Stimulated activated CD4-positive, alpha-beta T cell treated with anti-CD3 and anti-CD28 coated beads, Interleukin-2, amount 100 ng/mL, for 48 hours (primary cell): ENCODE measurements around the gene LMTK3.

ENCODE experiments used
- DNase-seq, 2 donors: peaks; one replicate each; pipeline ENCODE4 v3.0.0-alpha.2; 2020

The LMTK3 gene

DNA sequence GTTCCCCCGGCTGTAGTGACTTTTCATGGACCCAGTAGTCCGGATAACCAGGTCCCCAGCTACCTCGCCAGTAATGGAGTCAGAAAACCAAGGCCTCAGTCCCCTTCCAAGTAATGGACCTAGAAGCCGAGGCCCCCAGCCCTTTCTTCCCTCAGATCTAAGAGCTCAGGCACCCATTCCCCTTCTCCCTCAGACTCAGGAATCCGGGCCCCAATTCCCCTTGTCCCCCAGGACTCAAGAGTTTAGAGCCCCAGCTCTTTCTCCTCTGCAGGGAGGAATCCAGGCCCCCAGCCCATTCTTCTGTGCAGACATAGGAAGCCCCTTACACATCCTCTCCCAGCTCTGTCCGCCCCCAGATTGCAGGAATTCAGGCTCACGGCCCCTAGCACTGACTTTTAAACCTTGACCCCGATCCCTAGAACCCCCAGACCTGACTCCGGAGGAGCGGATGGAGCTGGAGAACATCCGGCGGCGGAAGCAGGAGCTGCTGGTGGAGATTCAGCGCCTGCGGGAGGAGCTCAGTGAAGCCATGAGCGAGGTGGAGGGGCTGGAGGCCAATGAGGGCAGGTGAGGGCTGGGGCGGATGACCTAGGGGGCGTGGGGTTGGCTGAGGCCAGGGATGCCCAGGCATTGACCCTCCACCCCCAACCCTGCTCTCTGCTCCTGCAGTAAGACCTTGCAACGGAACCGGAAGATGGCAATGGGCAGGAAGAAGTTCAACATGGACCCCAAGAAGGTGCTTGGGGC, 41.5 kb downstream of the LMTK3 start:
- no peak for DNase-seq

DNA sequence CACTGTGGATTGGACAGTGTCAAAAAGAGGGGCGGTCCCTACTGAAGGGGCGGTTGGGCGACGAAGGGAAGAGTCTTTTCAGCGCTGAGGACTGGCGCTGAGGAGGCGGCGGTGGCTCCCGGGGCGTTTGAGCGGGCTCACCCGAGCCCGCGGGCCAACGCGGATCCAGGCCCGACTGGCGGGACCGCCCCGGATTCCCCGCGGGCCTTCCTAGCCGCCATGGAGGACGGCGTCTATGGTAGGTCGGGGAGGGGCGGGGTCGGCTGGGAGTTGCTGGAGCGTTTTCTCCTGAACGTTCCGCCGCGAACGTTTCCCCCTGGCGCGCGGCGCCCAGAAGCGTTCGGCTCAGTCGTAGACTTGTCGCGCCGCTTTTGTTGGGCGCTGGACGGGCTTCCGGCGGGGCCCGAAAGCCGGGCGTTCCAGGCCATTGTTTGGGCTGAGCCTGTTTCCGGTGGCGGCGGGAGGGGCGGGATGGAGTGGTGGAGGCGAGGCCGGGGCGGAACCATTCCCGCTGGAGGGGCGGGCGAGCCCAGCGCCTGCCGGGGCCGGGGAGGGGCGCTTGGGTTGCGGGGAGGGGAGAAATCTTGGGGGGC, 42.2 kb downstream of the LMTK3 start, which contains the start of gene CYTH2:
TSS of gene CYTH2 (plus strand) at position 81 of the 593 bp plus-strand sequence. CDS start at position 220, 139 bp downstream.
- DNase-seq: peak; percentile 67 to 75

DNA sequence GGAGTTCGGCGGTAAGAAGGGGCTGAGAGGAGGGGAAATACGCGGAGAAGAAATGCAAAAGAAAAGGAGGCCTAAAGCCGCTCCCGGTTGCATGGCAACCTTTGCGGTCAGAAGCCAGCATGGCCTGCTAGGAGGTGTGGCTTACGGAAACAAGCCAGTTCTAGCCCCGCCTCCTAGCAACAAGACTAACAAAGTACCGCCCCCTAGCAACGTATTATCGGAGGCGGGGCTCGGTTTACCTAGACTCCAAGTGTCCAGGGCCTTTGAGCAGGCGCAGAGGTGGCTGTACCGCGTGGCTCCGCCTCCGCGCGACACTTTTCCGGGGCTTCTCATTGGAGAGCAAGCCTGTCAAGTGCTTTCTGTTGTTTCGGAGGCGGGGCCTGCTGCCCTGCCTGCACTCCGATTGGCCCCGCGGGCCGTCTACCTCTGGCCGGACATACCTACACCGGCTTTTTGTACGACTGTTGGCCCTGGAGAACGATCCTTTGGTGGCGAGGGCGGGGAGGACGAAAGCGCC, 42.8 kb downstream of the LMTK3 start:
- DNase-seq: peak; percentile 97 to 98

DNA sequence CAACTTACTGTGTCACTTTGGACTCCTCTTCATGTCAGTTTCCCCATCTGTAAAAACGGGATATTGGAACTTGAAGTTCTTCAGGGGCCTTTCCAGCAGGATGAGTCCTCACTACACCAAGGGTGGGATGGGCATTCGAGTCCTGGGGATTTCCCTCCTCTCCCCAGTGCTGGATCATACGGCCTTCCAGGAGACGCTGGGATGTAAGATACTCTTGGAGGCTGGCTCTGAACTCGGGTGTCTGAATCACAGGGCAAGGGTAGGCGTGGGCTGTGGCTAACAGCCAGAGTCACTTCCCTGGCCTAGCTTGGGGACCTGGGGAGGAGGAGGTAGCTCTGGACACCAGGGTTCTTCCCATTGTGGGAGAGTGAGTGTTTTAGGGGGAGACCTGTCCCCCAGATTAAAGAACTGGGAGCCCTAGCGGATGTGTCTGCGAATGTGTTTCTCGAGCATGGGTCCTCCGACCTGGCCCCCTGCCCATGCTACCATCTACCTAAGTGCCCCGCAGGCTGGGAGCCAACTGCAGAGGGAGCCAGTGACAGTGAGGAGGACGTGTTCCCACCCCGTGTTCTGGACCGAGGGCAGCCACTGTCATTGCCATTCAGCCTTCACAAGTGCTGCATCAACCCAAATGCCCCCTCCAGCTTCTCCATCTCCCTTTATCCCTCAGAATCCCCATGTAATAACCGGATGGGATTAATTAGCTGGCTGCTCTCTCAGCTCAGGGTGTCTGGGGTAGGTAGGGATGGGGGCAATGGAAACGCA, 44.9 kb downstream of the LMTK3 start:
- DNase-seq: no peak

DNA sequence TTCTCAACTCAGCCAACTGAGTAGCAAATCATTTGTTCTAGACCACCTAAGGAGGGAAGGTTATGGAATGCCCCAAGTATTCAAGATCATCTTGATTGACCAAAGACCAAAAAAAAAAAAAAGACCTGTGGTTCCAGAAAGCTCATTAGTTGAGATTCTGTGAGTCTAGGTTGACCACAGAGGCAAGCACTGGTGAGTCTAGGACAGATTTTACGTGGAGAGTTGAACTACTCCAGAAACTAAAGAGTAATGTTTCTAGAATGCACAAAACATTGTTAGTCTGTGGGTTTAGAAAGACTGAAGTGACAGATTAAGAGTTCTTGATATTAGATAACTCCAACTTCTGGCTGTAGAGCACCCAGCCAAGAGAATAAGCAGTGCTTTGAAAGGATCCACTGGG, 46.4 kb downstream of the LMTK3 start:
- no peak for DNase-seq

DNA sequence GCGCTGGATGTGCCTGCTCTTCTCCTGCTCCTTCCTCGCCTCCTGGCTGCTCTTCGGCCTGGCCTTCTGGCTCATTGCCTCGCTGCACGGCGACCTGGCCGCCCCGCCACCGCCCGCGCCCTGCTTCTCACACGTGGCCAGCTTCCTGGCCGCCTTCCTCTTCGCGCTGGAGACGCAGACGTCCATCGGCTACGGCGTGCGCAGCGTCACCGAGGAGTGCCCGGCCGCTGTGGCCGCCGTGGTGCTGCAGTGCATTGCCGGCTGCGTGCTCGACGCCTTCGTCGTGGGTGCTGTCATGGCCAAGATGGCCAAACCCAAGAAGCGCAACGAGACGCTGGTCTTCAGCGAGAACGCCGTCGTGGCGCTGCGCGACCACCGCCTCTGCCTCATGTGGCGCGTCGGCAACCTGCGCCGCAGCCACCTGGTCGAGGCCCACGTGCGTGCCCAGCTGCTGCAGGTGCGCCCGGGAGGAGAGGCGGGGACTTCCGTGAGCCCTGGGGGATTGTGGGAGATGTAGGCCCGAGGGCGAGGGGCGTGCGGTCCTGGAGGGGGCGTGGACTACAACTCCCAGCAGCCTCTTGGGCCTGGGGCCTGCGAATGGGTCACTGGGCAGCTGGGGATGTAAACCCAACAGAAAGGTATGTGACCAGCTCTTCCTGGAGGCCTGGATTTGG, 49.5 kb downstream of the LMTK3 start:
- no peak for DNase-seq

DNA sequence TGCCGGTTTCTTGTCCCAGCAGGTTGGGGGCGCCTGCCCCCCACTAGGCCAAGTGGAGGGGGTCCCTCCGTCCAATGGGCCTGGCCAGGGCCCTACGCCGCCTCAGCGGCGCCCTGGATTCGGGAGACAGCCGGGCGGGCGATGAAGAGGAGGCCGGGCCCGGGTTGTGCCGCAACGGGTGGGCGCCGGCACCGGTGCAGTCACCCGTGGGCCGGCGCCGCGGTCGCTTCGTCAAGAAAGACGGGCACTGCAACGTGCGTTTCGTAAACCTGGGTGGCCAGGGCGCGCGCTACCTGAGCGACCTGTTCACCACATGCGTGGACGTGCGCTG, 50.0 kb downstream of the LMTK3 start:
- DNase-seq: no peak

DNA sequence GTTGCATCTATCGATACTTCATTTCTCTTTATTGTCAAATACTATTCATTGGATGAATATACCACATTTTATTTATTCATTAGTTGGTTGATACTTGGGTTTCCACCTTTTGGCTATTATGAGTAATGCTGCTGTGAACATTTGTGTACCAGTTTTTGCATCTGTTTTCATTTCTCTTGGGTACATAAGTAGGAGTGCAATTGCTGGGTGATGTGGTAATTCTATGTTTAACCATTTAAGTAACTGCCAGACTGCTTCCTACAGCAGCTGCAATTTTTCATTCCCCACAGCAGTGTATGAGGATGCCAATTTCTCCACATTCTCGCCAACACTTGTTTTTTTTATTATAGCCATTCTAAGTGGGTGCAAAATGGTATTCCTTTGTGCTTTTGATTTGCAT, 53.6 kb downstream of the LMTK3 start:
- DNase-seq: no peak

DNA sequence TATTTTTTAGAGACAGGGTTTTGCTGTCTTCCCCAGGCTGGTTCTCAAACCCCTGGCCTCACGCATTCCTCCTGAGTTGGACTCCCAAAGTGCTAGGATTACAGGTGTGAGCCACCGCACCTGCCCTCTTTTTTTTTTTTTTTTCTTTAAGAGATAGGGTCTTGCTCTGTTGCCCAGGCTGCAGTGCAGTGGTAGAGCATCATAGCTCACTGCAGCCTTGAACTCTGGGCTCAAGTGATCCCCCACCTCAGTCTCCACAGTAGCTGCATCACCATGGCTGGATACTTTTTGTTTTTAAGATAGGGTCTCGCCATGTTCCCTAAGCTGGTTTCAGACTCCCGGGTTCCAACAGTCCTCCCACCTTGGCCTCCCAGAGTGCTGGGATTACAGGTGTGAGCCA, 54.8 kb downstream of the LMTK3 start:
- DNase-seq: no peak

DNA sequence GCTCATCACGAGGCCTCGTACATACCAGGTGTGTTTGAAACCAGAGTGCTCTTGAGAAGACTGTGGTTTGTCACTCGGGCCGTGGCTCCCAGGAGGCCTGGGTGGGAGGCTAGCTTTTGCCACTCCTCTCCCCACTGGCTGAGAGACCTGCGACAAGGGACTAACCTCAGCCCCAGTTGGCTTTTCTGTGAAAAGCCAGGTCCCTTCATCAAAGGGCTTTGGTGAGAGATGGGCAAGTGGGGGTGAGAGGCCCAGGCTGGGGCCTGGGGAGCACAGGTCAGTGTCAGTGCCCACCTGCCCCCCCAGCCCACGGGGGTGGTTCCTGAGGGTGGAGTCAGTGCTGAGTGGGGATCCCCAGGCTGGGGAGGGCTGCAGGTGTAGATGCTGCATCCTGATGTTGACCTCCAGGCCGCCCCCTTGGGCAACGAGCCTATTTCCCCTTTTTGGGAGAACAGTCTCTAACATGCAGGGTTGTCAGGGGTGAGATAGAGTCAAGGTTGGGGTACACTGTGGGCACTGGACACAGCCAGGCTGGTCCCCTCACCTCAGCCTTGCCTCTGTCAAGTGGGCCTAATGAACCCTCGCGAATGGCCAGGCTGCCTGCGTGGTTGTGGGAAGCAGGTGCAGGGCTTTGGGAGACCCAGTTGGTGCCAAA, 55.6 kb downstream of the LMTK3 start:
- no peak for DNase-seq

DNA sequence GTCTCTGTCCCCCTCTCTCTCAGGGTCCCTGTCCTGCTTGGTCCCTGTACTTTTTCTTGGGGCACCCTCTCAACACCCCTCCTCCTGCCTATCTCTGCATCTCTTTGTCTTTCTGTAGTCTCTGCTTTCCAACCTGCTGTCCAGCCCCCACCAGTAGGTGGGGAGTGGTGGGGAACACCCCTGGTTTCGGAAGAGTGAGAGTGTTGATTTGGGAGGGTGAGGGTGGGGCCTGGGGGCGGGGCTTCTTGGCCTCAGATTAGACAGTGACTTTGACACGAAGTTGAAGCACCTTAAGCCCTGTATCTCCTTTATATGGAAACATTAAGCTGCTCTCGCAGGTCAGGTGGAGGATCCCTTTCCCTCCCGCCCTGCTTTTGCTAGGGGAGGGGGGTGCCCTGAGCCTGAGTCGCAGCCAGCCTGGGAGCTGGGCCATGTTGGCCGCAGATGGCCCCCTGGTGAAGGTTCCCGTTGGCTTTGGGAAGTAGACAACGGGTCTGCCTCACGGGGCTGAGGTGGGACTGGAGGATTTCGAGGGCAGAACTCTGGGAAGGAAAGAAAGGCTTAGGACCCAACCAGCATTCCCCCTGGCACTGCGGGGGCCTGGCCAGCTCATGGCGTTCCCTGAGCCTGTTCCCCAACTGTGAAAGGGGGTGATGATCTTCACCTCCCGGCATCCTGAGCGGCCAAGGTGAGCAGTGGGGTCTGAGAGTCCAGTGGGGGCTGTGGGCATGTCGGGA, 56.3 kb downstream of the LMTK3 start, which contains the start of gene KCNJ14:
TSS of gene KCNJ14 (plus strand) at position 404 of the 737 bp plus-strand sequence. CDS start 6,151 bp downstream, outside the sequence.
- no peak for DNase-seq

DNA sequence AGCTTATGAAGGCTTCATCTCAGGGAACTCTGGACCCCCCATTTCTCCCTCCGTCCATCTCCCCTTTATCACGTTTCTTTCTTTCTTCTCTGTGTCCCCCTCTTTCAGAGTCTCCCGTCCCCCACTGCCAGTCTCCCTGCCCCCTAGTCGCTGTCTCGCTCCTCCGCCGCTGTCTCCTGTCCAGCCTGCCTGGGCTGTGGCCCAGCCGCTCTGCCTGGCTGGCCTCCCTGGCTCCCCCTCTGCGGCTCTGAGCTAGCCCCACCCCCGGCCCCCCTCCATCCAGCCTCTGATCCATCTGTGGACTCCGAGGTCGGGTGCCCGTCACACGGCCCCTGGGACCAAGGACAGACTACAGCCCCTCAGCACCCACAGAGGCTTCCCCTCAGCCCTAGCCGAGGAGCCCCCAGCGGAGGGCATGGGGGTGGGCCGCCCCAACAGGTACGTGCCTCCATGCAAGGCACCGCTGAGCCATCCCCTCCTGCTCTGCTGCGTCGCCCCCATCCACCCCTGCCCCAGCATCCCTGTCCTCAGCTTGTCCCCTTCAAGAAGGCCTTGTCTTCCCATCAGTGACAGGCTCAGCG, 57.4 kb downstream of the LMTK3 start:
- DNase-seq: no peak

DNA sequence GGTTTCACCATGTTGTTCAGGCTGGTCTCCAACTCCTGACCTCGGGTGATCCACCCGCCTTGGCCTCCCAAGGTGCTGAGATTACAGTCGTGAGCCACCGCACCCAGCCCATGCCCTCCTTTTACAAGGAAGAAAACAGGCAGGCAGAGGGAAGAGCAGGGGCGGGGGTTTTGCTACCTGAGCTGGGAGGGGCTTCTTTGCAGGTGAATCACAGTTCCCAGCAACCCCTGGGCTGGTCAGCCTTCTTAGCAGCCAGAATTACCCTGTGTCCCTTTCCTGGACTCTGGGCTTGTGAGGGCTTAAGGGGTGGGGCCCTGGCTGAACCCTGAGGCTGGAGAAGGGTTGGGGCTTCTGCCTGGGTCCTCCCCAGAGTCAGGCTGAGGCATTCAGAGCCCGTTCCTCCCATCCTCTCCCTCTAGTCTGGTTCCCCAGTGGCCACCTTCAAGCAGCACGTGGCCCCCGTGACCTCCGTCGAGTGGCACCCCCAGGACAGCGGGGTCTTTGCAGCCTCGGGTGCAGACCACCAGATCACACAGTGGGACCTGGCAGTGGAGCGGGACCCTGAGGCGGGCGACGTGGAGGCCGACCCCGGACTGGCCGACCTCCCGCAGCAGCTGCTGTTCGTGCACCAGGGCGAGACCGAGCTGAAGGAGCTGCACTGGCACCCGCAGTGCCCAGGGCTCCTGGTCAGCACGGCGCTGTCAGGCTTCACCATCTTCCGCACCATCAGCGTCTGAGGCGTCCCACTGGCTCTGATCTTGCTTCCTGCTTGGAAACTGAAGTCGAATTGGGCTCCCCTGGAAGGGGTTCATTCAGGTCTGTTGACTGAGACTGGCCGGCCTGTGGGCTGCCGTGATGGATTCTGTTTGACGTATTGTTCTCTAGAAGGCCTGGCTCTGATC, 59.1 kb downstream of the LMTK3 start:
- DNase-seq: no peak

DNA sequence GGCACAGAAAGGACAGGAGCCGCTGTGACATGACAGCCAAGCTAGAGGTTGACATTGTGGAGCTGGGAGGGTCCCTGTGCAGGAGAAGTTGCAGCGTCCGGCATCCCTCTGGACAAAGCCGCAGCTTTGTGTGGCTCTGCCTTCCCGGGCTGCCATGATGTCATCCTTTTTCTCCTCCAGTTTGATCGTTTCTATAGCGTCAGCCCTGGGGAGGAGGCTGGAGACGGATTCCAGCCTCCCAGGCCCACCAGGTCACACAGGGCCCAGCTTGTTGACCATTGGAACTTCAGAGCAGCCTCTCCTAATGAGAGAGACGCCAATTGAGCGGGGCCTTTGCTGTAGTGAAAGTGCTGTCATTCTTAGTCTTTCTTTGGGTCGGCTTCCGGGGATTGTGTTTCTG, 60.0 kb downstream of the LMTK3 start:
- no peak for DNase-seq

DNA sequence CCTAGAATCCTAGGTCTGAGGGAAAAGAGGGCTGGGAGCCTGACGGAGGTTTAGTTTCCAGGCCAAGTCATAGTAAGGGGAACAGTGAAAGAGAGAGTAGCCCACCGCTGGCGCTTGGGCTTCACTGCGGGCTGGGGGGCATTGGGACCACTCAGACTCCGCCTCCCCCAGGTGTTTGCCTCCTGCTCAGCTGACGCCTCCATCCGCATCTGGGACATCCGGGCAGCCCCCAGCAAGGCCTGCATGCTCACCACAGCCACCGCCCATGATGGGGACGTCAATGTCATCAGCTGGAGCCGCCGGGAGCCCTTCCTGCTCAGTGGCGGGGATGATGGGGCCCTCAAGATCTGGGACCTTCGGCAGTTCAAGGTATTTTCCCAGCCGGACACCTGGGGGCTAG, 60.8 kb downstream of the LMTK3 start:
- DNase-seq: no peak

DNA sequence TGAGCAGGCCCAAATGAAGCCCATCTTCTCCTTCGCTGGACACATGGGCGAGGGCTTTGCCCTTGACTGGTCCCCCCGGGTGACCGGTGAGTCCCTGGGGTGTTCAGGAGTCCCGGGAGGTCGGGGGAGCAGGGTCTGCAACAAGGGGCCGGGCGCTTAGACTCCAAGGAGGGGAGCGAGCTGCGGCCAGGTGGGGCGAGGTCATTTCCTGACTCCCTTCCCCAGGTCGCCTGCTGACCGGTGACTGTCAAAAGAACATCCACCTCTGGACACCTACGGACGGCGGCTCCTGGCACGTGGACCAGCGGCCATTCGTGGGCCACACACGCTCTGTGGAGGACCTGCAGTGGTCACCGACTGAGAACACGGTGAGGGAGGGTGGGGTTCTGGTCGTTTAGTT, 61.2 kb downstream of the LMTK3 start:
- no peak for DNase-seq

DNA sequence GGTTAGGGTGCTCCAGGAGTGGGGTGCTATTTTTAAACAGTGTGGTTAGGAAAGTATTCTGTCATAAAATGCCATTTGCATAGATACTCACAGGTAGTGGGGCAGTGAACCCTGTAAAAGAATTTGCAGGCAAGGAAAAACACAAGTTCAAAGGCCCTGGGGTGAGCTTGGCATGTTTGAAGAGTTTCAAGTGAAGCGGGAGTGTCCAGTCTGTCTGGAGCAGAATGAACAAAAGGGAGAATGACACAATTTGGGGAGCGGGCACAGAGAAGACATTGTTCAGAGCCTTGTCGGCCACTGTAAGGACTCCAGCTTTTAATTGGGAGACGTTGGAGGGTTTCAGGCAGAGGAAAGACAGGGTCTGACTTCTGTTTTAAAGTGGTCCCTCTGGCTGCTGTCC, 63.1 kb downstream of the LMTK3 start:
- no peak for DNase-seq

DNA sequence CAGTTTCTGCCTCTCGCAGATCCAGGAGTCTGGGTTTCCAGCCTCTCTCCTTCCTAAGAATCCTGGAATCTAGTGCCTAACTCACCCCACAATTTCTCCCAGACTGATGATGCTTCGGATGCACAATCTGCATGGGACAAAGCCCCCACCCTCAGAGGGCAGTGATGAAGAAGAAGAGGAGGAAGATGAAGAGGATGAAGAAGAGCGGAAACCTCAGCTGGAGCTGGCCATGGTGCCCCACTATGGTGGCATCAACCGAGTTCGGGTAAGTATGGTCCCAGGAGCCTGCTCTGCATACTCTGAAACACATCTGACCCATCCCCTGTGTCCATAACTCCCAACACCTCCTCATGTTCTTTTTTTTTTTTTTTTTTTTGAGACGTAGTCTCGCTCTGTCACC, 65.1 kb downstream of the LMTK3 start:
- no peak for DNase-seq

DNA sequence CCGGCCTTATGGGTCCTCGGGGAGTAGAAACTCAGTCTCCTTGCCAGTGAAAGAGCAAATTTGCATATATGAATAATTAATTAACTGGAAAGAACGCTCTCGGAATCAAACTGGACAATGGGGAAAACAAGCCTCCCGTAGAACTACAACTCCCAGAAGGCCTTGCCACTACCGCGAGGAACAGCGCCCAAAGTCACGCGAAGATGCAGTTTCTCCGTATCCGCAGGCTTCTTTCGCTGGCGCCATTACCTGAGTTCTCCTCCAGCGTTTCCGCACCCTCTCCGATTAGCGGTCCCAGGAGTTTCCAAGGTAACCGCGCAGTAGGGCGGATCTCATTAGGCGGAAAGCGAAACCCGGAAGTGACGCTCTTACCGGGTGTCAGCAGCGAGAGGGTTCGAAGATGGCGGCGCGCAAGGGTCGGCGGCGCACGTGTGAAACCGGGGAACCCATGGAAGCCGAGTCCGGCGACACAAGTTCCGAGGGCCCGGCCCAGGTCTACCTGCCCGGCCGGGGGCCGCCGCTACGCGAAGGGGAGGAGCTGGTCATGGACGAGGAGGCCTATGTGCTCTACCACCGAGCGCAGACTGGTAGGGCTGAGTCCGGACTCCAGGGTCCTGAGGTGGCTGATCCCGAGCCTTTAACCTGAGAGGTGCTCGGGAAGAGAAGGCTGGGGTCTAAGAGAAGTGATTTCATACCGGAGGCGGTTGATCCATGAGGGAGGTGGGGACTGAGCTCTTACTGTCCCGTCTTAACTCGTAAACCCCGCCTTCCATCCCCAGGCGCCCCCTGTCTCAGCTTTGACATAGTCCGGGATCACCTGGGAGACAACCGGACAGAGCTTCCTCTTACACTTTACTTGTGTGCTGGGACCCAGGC, 65.8 kb downstream of the LMTK3 start, which contains the start of gene GRWD1:
TSS of gene GRWD1 (plus strand) at position 378 of the 876 bp plus-strand sequence. CDS start at position 401, 23 bp downstream.
- DNase-seq: peak; percentile 86 to 88
